Upper lobe of left lung (tissue), 4 donors: Measurements from ENCODE around the gene ADGRG2.

Source experiments
- EP300 ChIP-seq, 4 donors: sonication (generic); formaldehyde crosslinking; IDR thresholded peaks; one replicate each; pipeline ENCODE4 v1.5.1; 2017; ENCODE audit warnings: antibody characterized with exemption in 4 of 4, control low read depth in 2 of 4
- POLR2A ChIP-seq, 4 donors: fragments of 450-650 bp; IDR thresholded peaks; one replicate each; pipeline ENCODE4 v1.5.1; 2016 to 2017; ENCODE audit warnings: antibody characterized with exemption in 4 of 4, mild to moderate bottlenecking in 2 of 4
- POLR2AphosphoS5 ChIP-seq, 2 donors: sonication (generic); formaldehyde crosslinking; IDR thresholded peaks; one replicate each; pipeline ENCODE4 v1.5.1; 2017; ENCODE audit warnings: antibody characterized with exemption in 2 of 2
- TF ChIP-seq, protein P1 (sequence below), 6 experiments: fragments of 450-650 bp in 4 of 6; fragments of 200-600 bp in 2 of 6; sonication (generic) in 2 of 6; IDR thresholded peaks; one replicate each; pipeline ENCODE4 v1.5.1; 2016 to 2019; ENCODE audit warnings: antibody characterized with exemption in 6 of 6

DNA sequence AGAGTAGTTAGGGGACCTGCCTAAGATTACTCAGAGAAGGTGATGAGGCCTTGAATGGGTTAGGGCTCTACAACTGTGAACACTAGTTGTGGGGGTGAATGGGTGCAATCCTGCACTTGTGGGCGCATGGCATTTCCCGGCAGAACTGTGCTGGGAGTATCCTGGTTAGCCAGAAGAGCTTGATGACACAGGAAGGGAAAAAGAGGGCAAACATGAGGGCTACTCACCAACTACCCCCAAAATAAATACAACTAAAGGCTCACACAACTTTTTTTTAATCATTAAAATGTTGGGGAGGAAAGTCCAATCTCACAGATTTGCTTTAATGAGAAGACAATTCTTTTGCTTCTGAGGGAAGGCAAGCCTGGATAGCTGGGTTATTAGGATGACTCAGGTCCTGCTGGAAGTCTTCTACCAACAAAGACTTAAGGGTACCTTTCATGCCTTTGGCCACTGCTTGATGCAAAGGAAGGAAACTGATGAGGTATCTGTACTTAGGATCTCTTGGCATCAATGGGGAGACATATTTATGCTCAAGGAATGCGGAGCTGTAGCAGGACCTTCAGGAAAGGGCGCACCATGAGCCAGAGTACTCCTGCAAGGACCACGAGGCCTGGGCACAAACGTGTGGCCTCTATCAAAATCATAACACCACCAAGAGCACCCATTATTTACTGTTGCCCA is 141.0 kb downstream of the ADGRG2 start:
- TF ChIP-seq POLR2A (IDR thresholded peaks at IDR 0.05) = no peak
- TF ChIP-seq, protein P1, sequence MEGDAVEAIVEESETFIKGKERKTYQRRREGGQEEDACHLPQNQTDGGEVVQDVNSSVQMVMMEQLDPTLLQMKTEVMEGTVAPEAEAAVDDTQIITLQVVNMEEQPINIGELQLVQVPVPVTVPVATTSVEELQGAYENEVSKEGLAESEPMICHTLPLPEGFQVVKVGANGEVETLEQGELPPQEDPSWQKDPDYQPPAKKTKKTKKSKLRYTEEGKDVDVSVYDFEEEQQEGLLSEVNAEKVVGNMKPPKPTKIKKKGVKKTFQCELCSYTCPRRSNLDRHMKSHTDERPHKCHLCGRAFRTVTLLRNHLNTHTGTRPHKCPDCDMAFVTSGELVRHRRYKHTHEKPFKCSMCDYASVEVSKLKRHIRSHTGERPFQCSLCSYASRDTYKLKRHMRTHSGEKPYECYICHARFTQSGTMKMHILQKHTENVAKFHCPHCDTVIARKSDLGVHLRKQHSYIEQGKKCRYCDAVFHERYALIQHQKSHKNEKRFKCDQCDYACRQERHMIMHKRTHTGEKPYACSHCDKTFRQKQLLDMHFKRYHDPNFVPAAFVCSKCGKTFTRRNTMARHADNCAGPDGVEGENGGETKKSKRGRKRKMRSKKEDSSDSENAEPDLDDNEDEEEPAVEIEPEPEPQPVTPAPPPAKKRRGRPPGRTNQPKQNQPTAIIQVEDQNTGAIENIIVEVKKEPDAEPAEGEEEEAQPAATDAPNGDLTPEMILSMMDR (IDR thresholded peaks at IDR 0.05) = no peak
- no peak for TF ChIP-seq POLR2AphosphoS5 (IDR thresholded peaks at IDR 0.05)
- TF ChIP-seq EP300 (IDR thresholded peaks at IDR 0.05) = no peak
